A375 (cell line): ENCODE data around the gene HECTD2. TPM values are rescaled to one million over a fixed set of nuclear protein-coding genes. Genes with fewer than 3 reads are reported as not detected.

Experiments
- small RNA-seq: library from RNA; depleted of rRNA; stranded (forward); fragments of <200 nt; gene quantifications from one replicate; pipeline ENCODE3, GENCODE V24; 2014
- total RNA-seq: library from RNA; depleted of rRNA; stranded (reverse); fragments of >200 nt; shearing (Covaris generic); gene quantifications from 2 replicates; pipeline ENCODE4 v1.2.3, GENCODE V29; 2014; rRNA removed

The HECTD2 gene, protein sequence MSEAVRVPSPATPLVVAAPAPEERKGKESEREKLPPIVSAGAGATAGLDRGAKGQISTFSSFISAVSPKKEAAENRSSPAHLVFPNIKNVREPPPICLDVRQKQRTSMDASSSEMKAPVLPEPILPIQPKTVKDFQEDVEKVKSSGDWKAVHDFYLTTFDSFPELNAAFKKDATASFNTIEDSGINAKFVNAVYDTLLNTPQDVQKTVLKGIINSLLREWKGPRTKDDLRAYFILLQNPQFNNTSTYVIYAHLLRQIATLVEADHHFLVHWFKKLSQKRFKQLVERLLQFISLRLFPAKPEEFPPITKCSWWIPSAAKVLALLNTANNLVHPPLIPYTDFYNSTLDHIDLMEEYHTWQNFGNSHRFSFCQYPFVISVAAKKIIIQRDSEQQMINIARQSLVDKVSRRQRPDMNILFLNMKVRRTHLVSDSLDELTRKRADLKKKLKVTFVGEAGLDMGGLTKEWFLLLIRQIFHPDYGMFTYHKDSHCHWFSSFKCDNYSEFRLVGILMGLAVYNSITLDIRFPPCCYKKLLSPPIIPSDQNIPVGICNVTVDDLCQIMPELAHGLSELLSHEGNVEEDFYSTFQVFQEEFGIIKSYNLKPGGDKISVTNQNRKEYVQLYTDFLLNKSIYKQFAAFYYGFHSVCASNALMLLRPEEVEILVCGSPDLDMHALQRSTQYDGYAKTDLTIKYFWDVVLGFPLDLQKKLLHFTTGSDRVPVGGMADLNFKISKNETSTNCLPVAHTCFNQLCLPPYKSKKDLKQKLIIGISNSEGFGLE
- 2.2 and 3.2 TPM in 2 replicates for total RNA-seq

DNA sequence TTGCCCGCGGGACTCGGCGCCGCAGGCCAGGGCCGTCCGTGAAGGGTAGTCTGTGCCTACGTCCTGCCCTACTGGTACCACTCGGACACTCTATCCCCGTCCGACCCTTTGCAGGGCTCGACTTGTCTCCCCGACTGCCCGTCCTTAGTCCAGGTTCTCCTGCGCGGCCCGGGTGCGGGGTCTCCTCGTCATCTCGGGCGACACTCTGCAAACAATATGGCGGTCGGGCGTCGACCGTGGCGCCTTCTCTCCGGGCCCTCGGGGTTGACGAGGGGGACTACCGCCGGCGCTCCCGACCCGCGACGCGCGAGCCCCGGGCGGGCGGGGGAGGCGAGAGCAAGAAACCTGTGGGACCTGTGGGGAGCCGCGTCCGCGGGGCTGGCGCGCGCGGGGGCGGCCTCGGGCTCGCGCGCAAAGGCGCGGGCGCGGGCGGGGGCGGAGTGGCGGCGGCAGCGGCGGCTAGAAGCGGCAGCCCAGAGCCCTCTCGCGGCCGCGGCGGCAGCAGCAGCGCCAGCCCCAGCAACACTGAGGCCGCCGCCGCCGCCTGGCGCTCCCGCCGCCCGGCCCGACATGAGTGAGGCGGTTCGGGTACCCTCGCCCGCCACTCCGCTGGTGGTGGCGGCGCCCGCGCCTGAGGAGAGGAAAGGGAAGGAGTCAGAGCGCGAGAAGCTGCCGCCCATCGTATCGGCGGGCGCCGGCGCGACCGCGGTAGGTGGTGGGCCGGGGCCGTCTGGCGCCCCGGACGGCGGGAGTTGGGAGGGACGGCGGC, at the start of gene HECTD2:
Gene HECTD2 (plus strand): TSS at position 476 of the 769 bp plus-strand sequence. CDS start 95 bp downstream, at position 571.

Small RNA genes lying within 50 kb of the gene (small RNA-seq; reads per million reads assigned to genes)
- gene AL161798.1, result not detected
- gene RPS27P1, result not detected

Other genes with a start within 250 kb of the HECTD2 start
- 12.3 and 12.9 TPM in 2 replicates for gene PCGF5, start 189.7 kb upstream of the HECTD2 start, total RNA-seq
- not detected in 2 replicates for gene PPP1R3C, start 222.7 kb downstream of the HECTD2 start, total RNA-seq